Measurements from ENCODE around the gene THBD.

- TF ChIP-seq, protein P1, sequence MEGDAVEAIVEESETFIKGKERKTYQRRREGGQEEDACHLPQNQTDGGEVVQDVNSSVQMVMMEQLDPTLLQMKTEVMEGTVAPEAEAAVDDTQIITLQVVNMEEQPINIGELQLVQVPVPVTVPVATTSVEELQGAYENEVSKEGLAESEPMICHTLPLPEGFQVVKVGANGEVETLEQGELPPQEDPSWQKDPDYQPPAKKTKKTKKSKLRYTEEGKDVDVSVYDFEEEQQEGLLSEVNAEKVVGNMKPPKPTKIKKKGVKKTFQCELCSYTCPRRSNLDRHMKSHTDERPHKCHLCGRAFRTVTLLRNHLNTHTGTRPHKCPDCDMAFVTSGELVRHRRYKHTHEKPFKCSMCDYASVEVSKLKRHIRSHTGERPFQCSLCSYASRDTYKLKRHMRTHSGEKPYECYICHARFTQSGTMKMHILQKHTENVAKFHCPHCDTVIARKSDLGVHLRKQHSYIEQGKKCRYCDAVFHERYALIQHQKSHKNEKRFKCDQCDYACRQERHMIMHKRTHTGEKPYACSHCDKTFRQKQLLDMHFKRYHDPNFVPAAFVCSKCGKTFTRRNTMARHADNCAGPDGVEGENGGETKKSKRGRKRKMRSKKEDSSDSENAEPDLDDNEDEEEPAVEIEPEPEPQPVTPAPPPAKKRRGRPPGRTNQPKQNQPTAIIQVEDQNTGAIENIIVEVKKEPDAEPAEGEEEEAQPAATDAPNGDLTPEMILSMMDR (conservative IDR thresholded peaks at IDR 0.05; ENCODE audit: low read depth in 2 of 2), result no peak
- TF ChIP-seq EZH2 (IDR thresholded peaks at IDR 0.05; ENCODE audit: low read depth, unreplicated experiment), result no peak
- TF ChIP-seq POLR2AphosphoS5 (IDR thresholded peaks at IDR 0.05; ENCODE audit: low read depth), result no peak
- TF ChIP-seq EZH2phosphoT487 (IDR thresholded peaks at IDR 0.05; ENCODE audit: unreplicated experiment), result no peak
- TF ChIP-seq, protein P2, sequence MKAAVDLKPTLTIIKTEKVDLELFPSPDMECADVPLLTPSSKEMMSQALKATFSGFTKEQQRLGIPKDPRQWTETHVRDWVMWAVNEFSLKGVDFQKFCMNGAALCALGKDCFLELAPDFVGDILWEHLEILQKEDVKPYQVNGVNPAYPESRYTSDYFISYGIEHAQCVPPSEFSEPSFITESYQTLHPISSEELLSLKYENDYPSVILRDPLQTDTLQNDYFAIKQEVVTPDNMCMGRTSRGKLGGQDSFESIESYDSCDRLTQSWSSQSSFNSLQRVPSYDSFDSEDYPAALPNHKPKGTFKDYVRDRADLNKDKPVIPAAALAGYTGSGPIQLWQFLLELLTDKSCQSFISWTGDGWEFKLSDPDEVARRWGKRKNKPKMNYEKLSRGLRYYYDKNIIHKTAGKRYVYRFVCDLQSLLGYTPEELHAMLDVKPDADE (IDR thresholded peaks at IDR 0.05), result no peak
- TF ChIP-seq CREB1 (CRISPR knock-in tag; IDR thresholded peaks at IDR 0.05; ENCODE audit: low read depth), result no peak
- TF ChIP-seq ZNF331 (CRISPR knock-in tag; IDR thresholded peaks at IDR 0.05; ENCODE audit: low read depth), result no peak
- TF ChIP-seq JUNB (IDR thresholded peaks at IDR 0.05; ENCODE audit: unreplicated experiment), result no peak
- TF ChIP-seq, protein P3, sequence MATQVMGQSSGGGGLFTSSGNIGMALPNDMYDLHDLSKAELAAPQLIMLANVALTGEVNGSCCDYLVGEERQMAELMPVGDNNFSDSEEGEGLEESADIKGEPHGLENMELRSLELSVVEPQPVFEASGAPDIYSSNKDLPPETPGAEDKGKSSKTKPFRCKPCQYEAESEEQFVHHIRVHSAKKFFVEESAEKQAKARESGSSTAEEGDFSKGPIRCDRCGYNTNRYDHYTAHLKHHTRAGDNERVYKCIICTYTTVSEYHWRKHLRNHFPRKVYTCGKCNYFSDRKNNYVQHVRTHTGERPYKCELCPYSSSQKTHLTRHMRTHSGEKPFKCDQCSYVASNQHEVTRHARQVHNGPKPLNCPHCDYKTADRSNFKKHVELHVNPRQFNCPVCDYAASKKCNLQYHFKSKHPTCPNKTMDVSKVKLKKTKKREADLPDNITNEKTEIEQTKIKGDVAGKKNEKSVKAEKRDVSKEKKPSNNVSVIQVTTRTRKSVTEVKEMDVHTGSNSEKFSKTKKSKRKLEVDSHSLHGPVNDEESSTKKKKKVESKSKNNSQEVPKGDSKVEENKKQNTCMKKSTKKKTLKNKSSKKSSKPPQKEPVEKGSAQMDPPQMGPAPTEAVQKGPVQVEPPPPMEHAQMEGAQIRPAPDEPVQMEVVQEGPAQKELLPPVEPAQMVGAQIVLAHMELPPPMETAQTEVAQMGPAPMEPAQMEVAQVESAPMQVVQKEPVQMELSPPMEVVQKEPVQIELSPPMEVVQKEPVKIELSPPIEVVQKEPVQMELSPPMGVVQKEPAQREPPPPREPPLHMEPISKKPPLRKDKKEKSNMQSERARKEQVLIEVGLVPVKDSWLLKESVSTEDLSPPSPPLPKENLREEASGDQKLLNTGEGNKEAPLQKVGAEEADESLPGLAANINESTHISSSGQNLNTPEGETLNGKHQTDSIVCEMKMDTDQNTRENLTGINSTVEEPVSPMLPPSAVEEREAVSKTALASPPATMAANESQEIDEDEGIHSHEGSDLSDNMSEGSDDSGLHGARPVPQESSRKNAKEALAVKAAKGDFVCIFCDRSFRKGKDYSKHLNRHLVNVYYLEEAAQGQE (IDR thresholded peaks at IDR 0.05; ENCODE audit: unreplicated experiment), result no peak
- no peak for TF ChIP-seq ZNF114 (CRISPR knock-in tag; IDR thresholded peaks at IDR 0.05)
- no peak for TF ChIP-seq NANOG (IDR thresholded peaks at IDR 0.05; ENCODE audit: borderline replicate concordance)
- no peak for TF ChIP-seq STAT1 (IDR thresholded peaks at IDR 0.05; ENCODE audit: unreplicated experiment)
- no peak for TF ChIP-seq ZNF462 (CRISPR knock-in tag; IDR thresholded peaks at IDR 0.05)
These were observed 31.0 kb upstream of the THBD start for GRCh38 chr20:23080521-23080920.
